H1 (cell line): ENCODE measurements around the gene ENO2. TPM values are rescaled to one million over a fixed set of nuclear protein-coding genes. Genes with fewer than 3 reads are reported as not detected.

Source experiments
- CTBP2 ChIP-seq: IDR thresholded peaks from 2 replicates; pipeline ENCODE4 v1.7.0; 2011; ENCODE audit warnings: borderline replicate concordance, mild to moderate bottlenecking, moderate library complexity, mixed read lengths, low read length; ENCODE audit not compliant: insufficient read depth, insufficient read length
- HDAC2 ChIP-seq, 2 experiments: fragments of 300-600 bp in 1 of 2; sonication (generic) in 1 of 2; IDR thresholded peaks; 2 replicates each; pipeline ENCODE4 v1.6.1; 2011 to 2012; ENCODE audit warnings: low read depth in 2 of 2, low read length in 2 of 2, mild to moderate bottlenecking in 2 of 2, moderate library complexity in 2 of 2, borderline replicate concordance in 1 of 2, inconsistent platforms in 1 of 2
- RNF2 ChIP-seq: fragments of 200-900, 300-1000 bp; sonication (generic); IDR thresholded peaks from 2 replicates; pipeline ENCODE4 v1.7.1; 2016; ENCODE audit warnings: borderline replicate concordance, low read depth, mild to moderate bottlenecking, antibody characterized with exemption, low read length; ENCODE audit not compliant: poor library complexity, severe bottlenecking; ENCODE audit errors: missing control alignments
- TAF7 ChIP-seq: optimal IDR thresholded peaks from 2 replicates; pipeline ENCODE3; 2011; ENCODE audit warnings: low read depth, mild to moderate bottlenecking, inconsistent platforms, low read length, moderate library complexity, borderline replicate concordance
- polyA plus RNA-seq, 7 experiments: library from polyadenylated mRNA; depleted of rRNA in 3 of 7; stranded (reverse) in 5 of 7; unstranded in 2 of 7; fragments of >200 nt in 5 of 7; fragments of 200-250 nt in 2 of 7; gene quantifications; 1 replicate in 5 of 7; 2 replicates in 1 of 7; 4 replicates in 1 of 7; pipeline versions ENCODE4 v1.2.1 to v1.2.3, GENCODE V29; 2011 to 2013; ENCODE audit warnings: missing spikeins in 2 of 7, mixed read lengths in 2 of 7
- total RNA-seq: library from RNA; stranded (reverse); fragmentation: NEBNext Ultra II Directional; extraction: Animal tissue kit (Norgen Biotek cat#: 25700); gene quantifications from 2 replicates; pipeline ENCODE4 v1.2.1, GENCODE V29; 2021

Gene ENO2
- total and polyA plus RNA-seq, 2 of the 8 experiments (the other 6 are each of a cell fraction or from before 2014, with no cell fraction given): 92.4 to 102 TPM

DNA sequence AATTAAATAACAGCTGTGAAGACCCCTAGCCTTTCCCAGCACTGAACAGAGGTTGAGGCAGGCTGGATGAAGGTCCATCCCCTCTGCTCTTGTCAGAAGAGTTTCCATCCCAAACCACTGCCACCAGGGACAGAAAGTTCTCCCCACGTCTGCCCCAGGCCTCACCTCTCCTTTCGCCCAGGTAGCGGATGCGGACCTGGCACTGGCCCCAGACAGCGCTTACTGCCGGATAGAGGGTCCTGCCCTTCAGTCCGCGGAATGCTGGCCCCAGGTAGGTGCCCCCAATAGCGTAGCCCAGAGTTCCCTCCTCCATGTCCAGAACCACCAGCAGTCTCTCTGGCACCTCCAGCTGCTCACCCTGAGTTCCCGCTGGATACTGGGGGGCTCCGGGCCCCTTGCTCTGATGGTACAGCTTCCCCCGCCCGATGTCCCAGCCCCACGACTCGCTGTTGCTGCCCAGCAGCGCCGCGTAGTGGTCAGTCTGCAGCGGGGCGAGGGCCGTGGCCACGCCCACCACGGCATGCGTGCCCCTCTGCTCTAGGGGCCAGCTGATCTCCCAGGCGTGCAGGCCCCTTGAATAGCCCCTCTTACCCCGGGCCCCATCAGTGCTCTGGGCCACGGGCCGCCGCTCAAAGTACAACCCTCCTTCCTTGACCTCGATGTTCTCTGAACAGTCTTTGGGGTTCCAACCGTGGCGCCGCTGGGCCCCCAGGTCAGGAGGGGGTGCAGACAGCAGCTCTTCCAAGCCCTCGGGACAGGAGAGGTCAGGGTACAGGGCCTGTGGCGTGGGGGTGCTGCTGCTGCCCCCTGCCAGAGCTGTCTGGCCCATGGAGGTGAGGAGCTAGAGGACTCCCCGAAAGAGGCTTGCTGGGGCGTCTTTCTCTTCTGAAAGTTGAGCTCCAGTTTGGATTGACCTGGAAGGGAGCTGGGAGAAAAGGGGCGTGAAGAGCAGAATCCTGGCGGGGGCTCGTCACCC is 42.0 kb upstream of the ENO2 start (continued):
- peak; percentile 63 to 75; a peak in 2 of 4 replicates for TF ChIP-seq HDAC2 (IDR thresholded peaks at IDR 0.05; ENCODE audit: borderline replicate concordance in 1 of 2, low read depth in 2 of 2, low read length in 2 of 2)
- TF ChIP-seq CTBP2: peak; percentile 69
- TF ChIP-seq TAF7: peak; percentile 31
- TF ChIP-seq RNF2: no peak
